ENCODE data around the gene DCANP1. TPM values are rescaled to one million over a fixed set of nuclear protein-coding genes. Genes with fewer than 3 reads are reported as not detected.

DCANP1 gene
- polyA plus RNA-seq, 3 donors, result 0.09 to 0.14 TPM; not detected in 1

DNA sequence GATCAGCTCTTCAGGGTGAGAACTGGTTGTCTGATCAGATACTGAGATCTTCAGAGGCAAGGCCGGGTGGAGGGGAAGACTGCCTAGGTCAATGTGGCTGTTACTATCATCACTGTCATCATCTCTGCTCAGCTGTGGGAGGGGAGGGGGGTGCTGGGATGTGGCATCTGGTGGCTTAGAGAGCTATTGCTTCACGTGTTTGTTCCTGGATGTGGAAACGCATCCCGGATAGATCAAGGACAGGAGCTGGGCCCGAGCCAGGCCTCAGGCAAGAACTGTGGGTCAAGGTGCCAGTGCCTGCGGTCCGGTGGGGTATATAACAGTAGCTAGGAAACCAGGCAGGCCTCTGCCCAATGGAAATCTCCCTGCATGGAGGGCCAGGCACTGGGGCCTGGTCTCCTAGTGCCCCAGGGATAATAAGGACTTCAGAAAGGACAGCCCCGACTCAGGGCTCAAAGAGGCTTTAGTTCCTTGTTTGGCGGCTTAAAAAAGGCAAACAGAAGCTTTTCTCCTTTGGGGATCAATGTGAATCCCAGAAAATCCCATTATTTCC is 35.3 kb upstream of the DCANP1 start:
- no peak for DNase-seq (ENCODE audit: extremely low read depth in 1 of 11, low read depth in 9 of 11, low spot score in 4 of 11)

DNA sequence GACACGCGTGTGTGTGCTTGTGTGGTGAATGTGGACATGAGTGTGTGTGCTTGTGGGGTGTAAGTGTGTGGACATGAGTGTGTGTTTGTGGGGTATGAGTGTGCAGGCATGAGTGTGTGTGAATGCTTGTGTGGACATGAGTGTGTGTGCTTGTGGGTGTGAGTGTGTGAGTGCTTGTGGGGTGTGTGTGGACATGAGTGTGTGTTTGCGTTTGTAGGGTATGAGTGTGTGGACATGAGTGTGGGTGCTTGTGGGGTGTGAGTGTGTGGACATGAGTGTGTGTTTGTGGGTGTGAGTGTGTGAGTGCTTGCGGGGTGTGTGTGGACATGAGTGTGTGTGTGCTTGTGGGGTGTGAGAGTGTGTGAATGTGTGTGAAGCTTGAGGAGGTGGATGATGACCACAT is 34.8 kb upstream of the DCANP1 start:
- DNase-seq (ENCODE audit: extremely low read depth in 1 of 11, low read depth in 9 of 11, low spot score in 4 of 11), result no peak

DNA sequence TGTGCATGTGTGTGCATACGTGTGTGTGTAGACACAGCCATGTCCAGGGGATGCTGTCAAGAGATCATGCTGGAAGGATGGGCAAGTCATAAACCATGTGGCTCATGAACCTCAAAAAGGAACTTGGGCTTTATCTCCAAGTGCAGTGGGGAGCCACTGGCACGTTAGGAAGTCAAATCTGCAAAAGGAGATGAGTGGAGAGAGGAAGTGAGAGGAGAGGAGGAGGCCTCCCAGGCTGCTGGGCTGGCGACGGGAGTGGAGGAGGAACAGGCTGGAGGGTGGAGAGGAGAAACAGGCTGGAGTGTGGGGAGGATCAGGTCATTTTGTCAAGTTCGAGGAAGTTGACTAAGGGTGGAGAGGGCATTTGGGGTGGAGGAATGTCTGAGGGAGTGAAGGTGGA is 34.2 kb upstream of the DCANP1 start:
- no peak for DNase-seq (ENCODE audit: extremely low read depth in 1 of 11, low read depth in 9 of 11, low spot score in 4 of 11)

GRCh38 chr5:135480511-135480910 is 33.4 kb upstream of the DCANP1 start:
- no peak for DNase-seq (ENCODE audit: extremely low read depth in 1 of 11, low read depth in 9 of 11, low spot score in 4 of 11)

- DNase-seq (ENCODE audit: extremely low read depth in 1 of 11, low read depth in 9 of 11, low spot score in 4 of 11), result no peak
Observed at GRCh38 chr5:135478938-135479337, 31.8 kb upstream of the DCANP1 start.

- DNase-seq (ENCODE audit: extremely low read depth in 1 of 11, low read depth in 9 of 11, low spot score in 4 of 11), result no peak
Observed at GRCh38 chr5:135477613-135478066, 30.5 kb upstream of the DCANP1 start.

- no peak for DNase-seq (ENCODE audit: extremely low read depth in 1 of 11, low read depth in 9 of 11, low spot score in 4 of 11)
Observed at GRCh38 chr5:135476615-135477581, 29.8 kb upstream of the DCANP1 start.

- no peak for DNase-seq (ENCODE audit: extremely low read depth in 1 of 11, low read depth in 9 of 11, low spot score in 4 of 11)
Observed at GRCh38 chr5:135473956-135474670, 27.0 kb upstream of the DCANP1 start.

DNA sequence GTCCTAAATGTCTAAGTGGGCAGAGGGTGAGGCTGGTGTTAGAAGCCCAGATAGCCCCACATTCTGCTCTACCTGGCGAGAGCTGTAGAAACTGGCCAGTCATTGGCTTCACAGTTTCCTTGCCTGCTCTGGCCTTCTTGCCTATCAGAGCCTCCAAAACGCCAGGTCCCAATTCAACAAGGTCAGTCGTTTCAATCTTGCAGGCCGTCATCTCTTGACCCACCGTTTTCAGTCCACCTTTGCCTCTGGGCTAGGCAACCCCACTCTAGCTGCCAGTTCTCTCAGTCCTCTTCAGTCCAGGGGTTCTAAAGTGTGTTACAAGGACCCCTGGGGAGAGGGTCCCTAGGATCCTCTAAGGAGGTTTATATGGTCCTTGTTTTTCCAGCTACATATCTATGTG is 25.0 kb upstream of the DCANP1 start:
- no peak for DNase-seq (ENCODE audit: extremely low read depth in 1 of 11, low read depth in 9 of 11, low spot score in 4 of 11)

DNA sequence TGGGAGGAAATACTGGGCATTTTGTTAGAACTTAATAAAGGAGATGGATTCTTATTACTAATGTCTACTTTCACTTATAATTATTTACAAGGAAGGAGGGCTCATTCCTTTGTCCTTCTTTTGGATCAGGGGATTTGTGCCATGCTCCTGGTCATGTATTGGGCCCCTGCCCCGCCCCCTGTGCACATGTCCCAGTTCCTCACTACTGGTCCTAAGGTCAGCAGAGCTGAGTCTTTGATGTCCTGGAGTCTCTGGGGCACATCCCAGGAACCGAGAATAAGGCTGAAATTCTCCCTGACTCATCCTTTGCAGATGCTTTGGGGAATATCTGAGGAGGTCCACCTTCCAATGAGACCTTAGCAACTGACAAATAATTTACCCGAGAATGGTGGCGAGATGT is 24.6 kb upstream of the DCANP1 start:
- no peak for DNase-seq (ENCODE audit: extremely low read depth in 1 of 11, low read depth in 9 of 11, low spot score in 4 of 11)

DNA sequence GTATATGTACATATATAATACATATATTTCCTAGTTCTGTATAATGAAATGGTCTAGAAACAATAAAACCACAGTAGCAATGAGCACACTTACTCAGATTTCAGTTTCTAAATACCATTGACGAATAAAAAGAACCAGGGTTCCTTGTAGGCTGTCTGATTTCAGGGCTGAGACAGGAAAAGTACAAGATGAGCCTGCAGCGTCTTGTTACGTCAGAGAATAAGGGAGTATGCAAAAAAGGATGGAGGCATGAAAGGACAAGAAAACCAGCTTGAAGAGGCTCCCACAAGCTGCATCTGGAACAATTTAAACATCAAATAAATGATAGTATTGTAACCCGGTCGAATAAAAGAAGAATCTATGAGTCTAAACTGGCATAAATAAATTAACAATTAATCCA is 22.8 kb upstream of the DCANP1 start:
- no peak for DNase-seq (ENCODE audit: extremely low read depth in 1 of 11, low read depth in 9 of 11, low spot score in 4 of 11)

DNA sequence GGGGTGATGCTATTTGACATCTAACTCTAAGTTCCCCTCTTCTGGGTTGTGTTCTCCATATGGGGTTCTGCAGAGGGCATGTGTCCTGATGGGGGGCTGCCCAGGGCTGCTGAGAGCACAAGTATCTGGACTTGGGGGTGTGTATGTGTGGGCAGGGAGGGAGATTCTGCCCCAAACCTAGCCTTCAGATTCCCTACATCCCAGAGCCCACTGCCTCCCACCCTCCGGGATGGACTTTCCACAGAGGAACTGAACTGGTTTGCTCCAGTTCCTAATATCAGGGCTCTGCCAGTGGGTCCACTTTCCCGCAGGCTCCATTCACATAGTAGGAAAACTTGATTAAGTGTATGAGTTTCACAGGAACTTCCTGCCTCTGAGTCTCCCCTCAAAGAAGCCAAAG is 21.4 kb upstream of the DCANP1 start:
- DNase-seq (ENCODE audit: extremely low read depth in 1 of 11, low read depth in 9 of 11, low spot score in 4 of 11), result no peak

GRCh38 chr5:135467871-135468485 is 20.8 kb upstream of the DCANP1 start:
- DNase-seq (ENCODE audit: extremely low read depth in 1 of 11, low read depth in 9 of 11, low spot score in 4 of 11), result no peak

DNA sequence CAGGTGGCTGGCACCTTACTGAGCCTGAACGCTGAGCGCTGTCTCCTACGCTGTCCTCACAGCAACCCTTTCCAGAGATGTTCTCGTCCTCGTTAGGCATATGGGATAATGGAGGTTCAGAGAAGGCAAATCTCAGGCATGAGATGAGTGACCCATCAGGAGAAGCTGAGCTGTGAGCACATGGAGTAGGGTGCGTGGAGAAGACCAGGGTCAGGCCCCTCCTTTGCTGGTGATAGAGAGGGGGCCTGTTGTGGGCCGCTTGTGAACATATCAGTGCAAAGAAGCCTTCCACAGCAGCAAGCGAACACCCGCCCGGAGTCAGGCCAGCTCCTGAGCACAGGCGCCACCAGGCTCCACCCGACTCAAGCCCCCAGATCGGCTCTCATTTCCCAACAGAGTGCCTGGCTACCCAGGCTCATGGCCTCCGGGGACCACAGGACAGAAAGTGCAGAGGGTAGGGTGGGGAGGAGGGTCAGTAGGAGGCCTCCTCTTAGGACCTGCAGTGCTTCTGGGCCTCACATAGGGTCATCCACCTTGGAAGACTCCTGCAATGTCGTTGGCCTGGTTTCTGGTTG is 20.0 kb upstream of the DCANP1 start:
- DNase-seq (ENCODE audit: extremely low read depth in 1 of 11, low read depth in 9 of 11, low spot score in 4 of 11), result no peak

GRCh38 chr5:135466178-135467050 is 19.3 kb upstream of the DCANP1 start:
- DNase-seq (ENCODE audit: extremely low read depth in 1 of 11, low read depth in 9 of 11, low spot score in 4 of 11), result peak in 8 of 11 donors; percentile 46 to 67 (median 58)

DNA sequence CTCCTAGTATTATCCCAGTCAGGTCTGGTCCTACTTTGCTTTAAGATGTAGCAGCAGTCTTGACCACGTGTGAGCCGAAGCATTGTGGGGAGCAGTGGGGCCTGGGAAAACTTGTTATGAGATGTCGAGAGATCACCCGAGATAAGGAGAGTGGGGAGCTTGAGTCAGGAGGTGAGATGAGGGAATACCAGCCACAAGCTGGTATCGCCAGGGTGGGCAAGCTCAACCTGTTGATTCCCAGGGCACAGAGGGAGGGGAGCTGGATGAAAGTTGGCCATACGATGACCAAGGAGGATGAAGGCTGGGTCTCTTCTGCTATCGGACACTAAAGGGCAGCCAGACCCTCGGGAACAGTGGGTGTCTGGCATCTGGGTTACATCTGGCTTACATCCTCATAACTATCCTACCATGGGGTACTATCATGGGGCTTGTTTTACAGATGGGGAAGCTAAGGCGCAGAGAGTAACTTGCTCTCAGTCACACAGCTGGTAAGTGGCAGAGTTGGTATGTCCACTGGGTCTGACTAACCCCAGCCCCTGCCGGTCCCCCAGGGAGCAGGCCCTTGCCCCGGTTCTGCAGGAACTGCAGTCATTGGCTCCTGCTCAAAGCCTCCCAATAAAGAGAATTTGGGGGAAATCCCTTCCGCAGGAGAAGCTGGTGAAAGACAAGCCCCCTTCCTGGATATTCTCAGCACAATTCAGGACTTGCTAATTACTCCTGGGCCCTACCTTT is 18.4 kb upstream of the DCANP1 start:
- DNase-seq (ENCODE audit: extremely low read depth in 1 of 11, low read depth in 9 of 11, low spot score in 4 of 11), result no peak

DNA sequence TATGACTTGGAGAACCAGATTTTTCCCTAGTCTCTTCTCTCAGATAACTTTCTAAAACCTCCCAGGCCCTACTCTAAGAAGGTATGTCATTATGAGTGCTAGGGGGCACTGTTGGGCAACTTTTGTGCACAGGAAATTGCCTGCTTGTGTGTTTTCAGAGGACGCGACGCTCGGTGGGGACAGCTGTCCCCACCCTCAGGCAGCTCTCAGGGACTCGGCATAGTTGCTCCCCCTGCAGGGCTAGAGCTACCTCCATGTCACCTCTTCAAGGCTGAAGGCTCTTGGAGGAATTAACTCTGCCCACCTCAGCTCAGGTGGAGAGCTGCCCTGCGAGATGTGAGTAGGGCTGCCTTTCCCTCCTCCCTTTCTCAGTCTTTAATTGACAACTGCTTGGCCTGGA is 15.2 kb upstream of the DCANP1 start:
- peak in 9 of 11 donors; percentile 36 to 68 (median 52) for DNase-seq (ENCODE audit: extremely low read depth in 1 of 11, low read depth in 9 of 11, low spot score in 4 of 11)

Measured in renal cortex interstitium (tissue), 11 donors.